Measurements from ENCODE around the gene MEGF8. TPM values are rescaled to one million over a fixed set of nuclear protein-coding genes. Genes with fewer than 3 reads are reported as not detected.
A peak's percentile ranks its signal among the peaks of the same experiment; 100 is the strongest.

MEGF8 gene
- total and polyA plus RNA-seq, 9 of the 15 experiments (the other 6 are each of a cell fraction or from before 2014, with no cell fraction given), result 0.28 to 13.1 (median 3.0) TPM

- TF ChIP-seq NR4A1 (CRISPR knock-in tag; IDR thresholded peaks at IDR 0.05) (peak; percentile 29; the same call in 1 of the 2 replicates), NR4A1 (tag; IDR thresholded peaks at IDR 0.05) (no peak), HDAC2 (IDR thresholded peaks at IDR 0.05) (peak; percentile 75; the same call in 1 of the 2 replicates), OTX1 (CRISPR knock-in tag; IDR thresholded peaks at IDR 0.05) (peak; percentile 87; the same call in 1 of the 2 replicates), SMARCA4 (IDR thresholded peaks at IDR 0.05) (0 out of 2 replicates have a peak, but pooled peaks have one; percentile 50), ZC3H4 (CRISPR knock-in tag; IDR thresholded peaks at IDR 0.05; ENCODE audit: borderline replicate concordance) (no peak), SRSF9 (IDR thresholded peaks at IDR 0.05; ENCODE audit: borderline replicate concordance, low read depth, low read length) (no peak), HDAC1 (IDR thresholded peaks at IDR 0.05) (peak in 1 of 2 experiments; percentile 91; a peak in 2 of 4 replicates), MYNN (IDR thresholded peaks at IDR 0.05) (peak; percentile 40; the same call in 1 of the 2 replicates), MYNN (CRISPR knock-in tag; IDR thresholded peaks at IDR 0.05) (no peak), SP1 (CRISPR knock-in tag; IDR thresholded peaks at IDR 0.05) (peak; percentile 44; the same call in 1 of the 2 replicates), TAF7 (tag; IDR thresholded peaks at IDR 0.05) (0 out of 2 replicates have a peak, but pooled peaks have one; percentile 31), NFYB (IDR thresholded peaks at IDR 0.05; ENCODE audit: extremely low read depth, insufficient read length) (peak; percentile 19), DMBX1 (CRISPR knock-in tag; IDR thresholded peaks at IDR 0.05; ENCODE audit: borderline replicate concordance) (no peak), ARID2 (IDR thresholded peaks at IDR 0.05) (0 out of 2 replicates have a peak, but pooled peaks have one; percentile 6)
- TF ChIP-seq, protein P1, sequence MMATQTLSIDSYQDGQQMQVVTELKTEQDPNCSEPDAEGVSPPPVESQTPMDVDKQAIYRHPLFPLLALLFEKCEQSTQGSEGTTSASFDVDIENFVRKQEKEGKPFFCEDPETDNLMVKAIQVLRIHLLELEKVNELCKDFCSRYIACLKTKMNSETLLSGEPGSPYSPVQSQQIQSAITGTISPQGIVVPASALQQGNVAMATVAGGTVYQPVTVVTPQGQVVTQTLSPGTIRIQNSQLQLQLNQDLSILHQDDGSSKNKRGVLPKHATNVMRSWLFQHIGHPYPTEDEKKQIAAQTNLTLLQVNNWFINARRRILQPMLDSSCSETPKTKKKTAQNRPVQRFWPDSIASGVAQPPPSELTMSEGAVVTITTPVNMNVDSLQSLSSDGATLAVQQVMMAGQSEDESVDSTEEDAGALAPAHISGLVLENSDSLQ (IDR thresholded peaks at IDR 0.05), result peak; percentile 85
- TF ChIP-seq, protein P2, sequence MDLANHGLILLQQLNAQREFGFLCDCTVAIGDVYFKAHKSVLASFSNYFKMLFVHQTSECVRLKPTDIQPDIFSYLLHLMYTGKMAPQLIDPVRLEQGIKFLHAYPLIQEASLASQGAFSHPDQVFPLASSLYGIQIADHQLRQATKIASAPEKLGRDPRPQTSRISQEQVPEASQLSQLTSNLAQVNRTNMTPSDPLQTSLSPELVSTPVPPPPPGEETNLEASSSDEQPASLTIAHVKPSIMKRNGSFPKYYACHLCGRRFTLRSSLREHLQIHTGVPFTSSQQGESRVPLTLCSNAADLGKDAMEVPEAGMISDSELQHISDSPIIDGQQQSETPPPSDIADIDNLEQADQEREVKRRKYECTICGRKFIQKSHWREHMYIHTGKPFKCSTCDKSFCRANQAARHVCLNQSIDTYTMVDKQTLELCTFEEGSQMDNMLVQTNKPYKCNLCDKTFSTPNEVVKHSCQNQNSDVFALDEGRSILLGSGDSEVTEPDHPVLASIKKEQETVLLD (IDR thresholded peaks at IDR 0.05), result peak; percentile 85
- TF ChIP-seq, protein P3, sequence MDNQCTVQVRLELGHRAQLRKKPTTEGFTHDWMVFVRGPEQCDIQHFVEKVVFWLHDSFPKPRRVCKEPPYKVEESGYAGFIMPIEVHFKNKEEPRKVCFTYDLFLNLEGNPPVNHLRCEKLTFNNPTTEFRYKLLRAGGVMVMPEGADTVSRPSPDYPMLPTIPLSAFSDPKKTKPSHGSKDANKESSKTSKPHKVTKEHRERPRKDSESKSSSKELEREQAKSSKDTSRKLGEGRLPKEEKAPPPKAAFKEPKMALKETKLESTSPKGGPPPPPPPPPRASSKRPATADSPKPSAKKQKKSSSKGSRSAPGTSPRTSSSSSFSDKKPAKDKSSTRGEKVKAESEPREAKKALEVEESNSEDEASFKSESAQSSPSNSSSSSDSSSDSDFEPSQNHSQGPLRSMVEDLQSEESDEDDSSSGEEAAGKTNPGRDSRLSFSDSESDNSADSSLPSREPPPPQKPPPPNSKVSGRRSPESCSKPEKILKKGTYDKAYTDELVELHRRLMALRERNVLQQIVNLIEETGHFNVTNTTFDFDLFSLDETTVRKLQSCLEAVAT (IDR thresholded peaks at IDR 0.05), result peak; percentile 73 to 75; a peak in 2 of 4 replicates
- TF ChIP-seq, protein P4, sequence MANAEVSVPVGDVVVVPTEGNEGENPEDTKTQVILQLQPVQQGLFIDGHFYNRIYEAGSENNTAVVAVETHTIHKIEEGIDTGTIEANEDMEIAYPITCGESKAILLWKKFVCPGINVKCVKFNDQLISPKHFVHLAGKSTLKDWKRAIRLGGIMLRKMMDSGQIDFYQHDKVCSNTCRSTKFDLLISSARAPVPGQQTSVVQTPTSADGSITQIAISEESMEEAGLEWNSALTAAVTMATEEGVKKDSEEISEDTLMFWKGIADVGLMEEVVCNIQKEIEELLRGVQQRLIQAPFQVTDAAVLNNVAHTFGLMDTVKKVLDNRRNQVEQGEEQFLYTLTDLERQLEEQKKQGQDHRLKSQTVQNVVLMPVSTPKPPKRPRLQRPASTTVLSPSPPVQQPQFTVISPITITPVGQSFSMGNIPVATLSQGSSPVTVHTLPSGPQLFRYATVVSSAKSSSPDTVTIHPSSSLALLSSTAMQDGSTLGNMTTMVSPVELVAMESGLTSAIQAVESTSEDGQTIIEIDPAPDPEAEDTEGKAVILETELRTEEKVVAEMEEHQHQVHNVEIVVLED (CRISPR knock-in tag; IDR thresholded peaks at IDR 0.05), result no peak
- TF ChIP-seq, protein P5, sequence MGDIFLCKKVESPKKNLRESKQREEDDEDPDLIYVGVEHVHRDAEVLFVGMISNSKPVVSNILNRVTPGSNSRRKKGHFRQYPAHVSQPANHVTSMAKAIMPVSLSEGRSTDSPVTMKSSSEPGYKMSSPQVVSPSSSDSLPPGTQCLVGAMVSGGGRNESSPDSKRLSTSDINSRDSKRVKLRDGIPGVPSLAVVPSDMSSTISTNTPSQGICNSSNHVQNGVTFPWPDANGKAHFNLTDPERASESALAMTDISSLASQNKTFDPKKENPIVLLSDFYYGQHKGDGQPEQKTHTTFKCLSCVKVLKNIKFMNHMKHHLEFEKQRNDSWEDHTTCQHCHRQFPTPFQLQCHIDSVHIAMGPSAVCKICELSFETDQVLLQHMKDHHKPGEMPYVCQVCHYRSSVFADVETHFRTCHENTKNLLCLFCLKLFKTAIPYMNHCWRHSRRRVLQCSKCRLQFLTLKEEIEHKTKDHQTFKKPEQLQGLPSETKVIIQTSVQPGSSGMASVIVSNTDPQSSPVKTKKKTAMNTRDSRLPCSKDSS (IDR thresholded peaks at IDR 0.05; ENCODE audit: low read depth, partially characterized antibody), result peak; percentile 32
Observed at GRCh38 chr19:42283188-42284065, 42.0 kb upstream of the MEGF8 start (continued).

All from K562 (cell line).